Activated T-cell treated with anti-CD3 and anti-CD28 coated beads, Interleukin-2, amount 50 U/mL, for 72 hours (primary cell): ENCODE results near the gene CDON. TPM values are rescaled to one million over a fixed set of nuclear protein-coding genes. Genes with fewer than 3 reads are reported as not detected.
A peak's percentile ranks its signal among the peaks of the same experiment; 100 is the strongest.

ENCODE experiments used
- ATAC-seq, 2 donors: fragments of 150-1000 bp; cut with Tn5 transposase; replicated peaks in 1 of 2; 2 replicates each; pipeline ENCODE4 v1.10.0; 2021; ENCODE audit warnings: moderate library complexity in 2 of 2, mild to moderate bottlenecking in 1 of 2
- DNase-seq, 2 donors: peaks; one replicate each; pipeline ENCODE4 v3.0.0; 2021 to 2022; ENCODE audit warnings: mixed read lengths in 1 of 2
- H3K27ac Mint-ChIP-seq: one replicate; pipeline ENCODE4 v1.8.0; 2022; ENCODE audit warnings: mild to moderate bottlenecking, moderate library complexity, mixed read lengths
- H3K27me3 Mint-ChIP-seq: one replicate; pipeline ENCODE4 v1.8.0; 2022; ENCODE audit warnings: low read depth, mixed read lengths
- H3K36me3 Mint-ChIP-seq, 2 donors: one replicate each; pipeline ENCODE4 v1.8.0; 2022; ENCODE audit warnings: mixed read lengths in 2 of 2, mild to moderate bottlenecking in 1 of 2; ENCODE audit not compliant: insufficient read depth in 2 of 2
- H3K4me1 Mint-ChIP-seq: one replicate; pipeline ENCODE4 v1.8.0; 2022; ENCODE audit warnings: low read depth, mixed read lengths
- H3K4me3 Mint-ChIP-seq, 2 donors: one replicate each; pipeline ENCODE4 v1.8.0; 2022; ENCODE audit warnings: mild to moderate bottlenecking in 2 of 2, mixed read lengths in 2 of 2, moderate library complexity in 2 of 2
- H3K9me3 Mint-ChIP-seq, 2 donors: one replicate each; pipeline ENCODE4 v1.8.0; 2022; ENCODE audit warnings: mixed read lengths in 2 of 2
- total RNA-seq, 2 donors: library from RNA; stranded (reverse); gene quantifications; one replicate each; pipeline ENCODE4 v1.2.3, GENCODE V29; 2022

The CDON gene
- total RNA-seq, 2 donors from 2014 or later: 1.3 to 1.9 TPM

DNA sequence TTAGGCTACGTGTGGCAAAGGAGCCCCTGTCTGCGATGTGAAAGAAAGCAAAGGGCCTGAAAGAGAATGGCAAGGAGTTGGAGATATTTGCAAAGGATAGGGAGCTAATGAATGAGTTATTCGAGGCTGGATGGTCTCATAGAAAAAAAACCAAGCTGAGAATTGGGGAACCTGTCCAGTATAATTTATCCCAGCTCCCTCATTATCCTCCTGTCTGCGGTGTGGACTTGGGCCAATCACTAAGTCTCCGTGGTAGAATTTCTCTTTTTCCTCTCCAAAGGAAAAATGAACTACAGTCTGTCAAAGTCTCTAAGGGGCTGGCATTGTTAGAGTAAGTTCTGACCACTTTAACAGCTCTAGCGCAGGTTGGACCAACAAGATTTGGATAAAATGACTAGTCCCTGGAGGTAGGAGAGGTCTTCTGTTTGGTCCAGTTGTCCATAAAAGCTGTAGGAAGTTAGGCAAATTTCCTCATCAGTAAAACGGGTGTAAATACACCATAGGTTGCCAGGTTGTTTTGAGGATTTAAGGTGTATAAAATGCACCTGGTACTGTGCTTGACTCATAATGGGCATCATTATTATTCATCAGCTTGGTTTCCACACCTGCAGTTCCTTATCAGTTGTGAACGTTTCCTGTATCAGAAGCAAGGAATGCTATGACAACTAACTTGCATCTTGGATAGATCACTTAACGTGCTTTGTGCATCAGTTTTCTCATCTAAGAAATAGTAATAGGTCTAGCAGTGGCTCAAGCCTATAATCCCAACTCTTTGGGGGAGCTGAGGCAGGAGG is 10.3 kb upstream of the CDON start:
- Mint-ChIP-seq H3K27me3 (no peaks in the 10 kb centered on the region), H3K4me3 (no peak overlapping the region), H3K4me1 (no peaks in the 10 kb centered on the region), H3K9me3 (no peaks in the 10 kb centered on the region), H3K36me3 (no peaks in the 10 kb centered on the region), H3K27ac (no peak overlapping the region)
- ATAC-seq: no peak
- no peak for DNase-seq

DNA sequence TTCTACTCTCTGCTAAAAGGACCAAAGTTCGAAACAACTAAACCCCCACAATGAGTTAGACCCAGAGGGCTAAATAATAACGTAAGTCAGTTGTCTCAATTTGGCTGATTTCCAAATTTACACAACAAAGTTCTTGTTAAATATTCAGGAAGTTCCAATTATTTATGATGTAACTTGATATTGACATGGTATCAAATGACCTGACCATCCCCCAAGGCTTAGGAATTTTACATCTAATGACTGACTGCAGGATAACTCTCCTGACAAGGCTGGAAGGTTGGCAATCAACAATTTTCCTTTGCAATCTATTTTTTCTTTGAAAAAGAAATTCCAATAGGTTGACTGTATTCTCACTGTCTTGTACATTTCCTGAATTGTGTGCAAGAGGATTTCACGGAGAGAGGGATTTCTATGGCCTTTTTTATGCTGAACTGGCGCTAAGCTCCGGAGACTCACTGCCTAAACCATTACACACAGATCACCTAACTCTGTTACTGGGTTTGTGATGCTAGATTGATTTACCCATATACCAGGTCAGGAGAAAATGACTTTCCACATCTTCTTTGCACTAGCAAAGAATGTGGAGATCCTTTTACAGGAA is 9.6 kb upstream of the CDON start:
- no peak overlapping the region for H3K4me3 Mint-ChIP-seq

DNA sequence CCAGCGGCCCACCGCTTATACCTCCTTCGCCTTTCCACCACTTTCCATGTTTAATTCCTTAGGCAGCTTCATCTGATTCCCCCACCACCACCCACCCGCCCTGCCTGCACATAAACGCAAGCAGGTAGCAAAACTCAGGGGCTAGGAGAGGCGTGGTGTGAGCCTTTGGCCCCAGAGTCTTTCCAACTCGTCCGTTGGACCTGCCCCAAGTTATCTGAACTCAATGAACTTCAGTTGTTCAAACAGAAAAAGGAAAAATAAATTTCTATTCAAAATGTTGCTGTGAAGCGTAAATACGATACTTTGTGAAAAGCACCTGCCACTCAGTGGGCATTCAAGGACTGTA is 814 bp upstream of the CDON start:
- peaks cover 33% of the 10 kb centered on the region for H3K27me3 Mint-ChIP-seq
- H3K9me3 Mint-ChIP-seq: no peaks in the 10 kb centered on the region
- ATAC-seq (no peak), DNase-seq (no peak)
- peaks cover 0 to 2% of the 10 kb centered on the region in 2 donors for H3K36me3 Mint-ChIP-seq
- H3K27ac Mint-ChIP-seq: peak overlapping the region; percentile 98
- H3K4me1 Mint-ChIP-seq: peaks cover 7% of the 10 kb centered on the region
- peak overlapping the region; percentile 82 to 87 for H3K4me3 Mint-ChIP-seq

More for the DNA sequence above, 9.6 kb upstream of the CDON start:
- DNase-seq: no peak
- Mint-ChIP-seq H3K4me1 (no peaks in the 10 kb centered on the region), H3K9me3 (no peaks in the 10 kb centered on the region), H3K27me3 (no peaks in the 10 kb centered on the region), H3K36me3 (no peaks in the 10 kb centered on the region), H3K27ac (no peak overlapping the region)
- no peak for ATAC-seq

DNA sequence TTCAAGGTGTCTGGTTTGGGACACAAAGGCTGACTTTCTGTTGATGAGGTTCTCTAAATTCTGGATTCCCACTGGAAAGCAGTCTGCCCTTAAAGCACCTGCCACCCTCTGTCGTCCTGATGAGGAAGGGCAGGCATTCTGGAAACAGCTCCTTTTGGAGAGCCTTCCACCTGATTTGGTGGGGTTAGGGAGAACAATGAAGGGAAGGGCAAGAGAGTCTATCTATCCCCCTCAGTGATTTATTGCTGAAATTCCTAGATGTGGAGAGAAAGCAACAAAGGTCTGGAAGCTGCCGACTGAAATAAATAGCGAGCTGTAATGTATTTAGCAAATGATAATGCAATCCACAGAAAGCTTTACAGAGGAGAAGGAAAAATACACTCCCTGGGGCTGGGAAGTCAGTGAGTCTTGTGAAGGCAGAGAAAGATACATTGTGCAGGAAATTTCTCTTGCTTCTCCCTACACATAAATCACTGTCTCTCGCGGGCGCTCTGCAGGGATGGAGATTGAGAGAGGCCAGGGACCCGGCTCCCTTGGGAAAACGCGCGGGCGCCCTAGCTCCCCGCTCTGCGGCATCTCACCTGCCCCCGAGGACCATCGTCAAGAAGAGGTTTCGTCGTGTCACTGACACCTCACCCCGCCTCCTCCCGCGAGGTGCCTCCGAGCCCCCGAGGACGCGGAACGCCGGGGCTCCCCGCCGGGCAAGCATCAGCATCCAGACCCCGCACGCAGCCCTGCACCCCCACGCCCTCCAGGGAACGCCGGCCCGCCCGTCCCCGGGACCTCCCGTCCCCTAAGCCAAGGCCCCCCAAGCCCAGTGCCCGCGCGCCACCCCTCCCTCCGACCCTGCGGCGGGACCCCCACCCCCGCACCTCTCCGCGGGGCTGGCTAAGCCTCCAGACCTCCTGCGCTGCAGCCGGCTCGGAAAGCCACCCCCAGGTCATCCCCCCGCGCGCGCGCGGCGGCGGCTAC is 673 bp downstream of the CDON start:
- ATAC-seq (peak; percentile 0 to 6), DNase-seq (peak; percentile 44)
- no peaks in the 10 kb centered on the region for H3K9me3 Mint-ChIP-seq
- H3K27me3 Mint-ChIP-seq: peaks cover 37% of the 10 kb centered on the region
- H3K36me3 Mint-ChIP-seq: peaks cover 0 to 2% of the 10 kb centered on the region in 2 donors
- H3K27ac Mint-ChIP-seq: peak overlapping the region; percentile 15
- peaks cover 7% of the 10 kb centered on the region for H3K4me1 Mint-ChIP-seq
- H3K4me3 Mint-ChIP-seq: peak overlapping the region; percentile 82 to 90

DNA sequence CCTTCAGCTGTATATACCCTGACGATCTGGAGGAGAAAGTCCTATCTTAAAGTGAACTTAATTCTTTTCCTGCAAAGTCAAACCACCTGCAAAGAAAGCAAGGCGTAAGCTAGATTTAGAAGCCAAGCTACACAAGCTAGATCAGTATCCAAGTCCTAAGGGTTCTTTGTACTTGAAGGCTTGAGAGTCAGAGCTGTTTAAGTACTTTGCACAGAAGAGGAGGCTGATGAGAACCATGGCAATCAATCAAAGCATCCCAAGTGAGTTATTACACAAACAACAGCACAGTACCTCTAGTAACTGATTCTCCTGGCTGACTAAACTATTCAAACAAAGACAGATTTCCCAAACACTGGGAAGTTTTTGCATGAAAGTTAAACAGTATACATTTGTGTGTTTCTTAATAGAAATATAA is 1.9 kb downstream of the CDON start:
- Mint-ChIP-seq H3K27ac (no peak overlapping the region), H3K4me1 (peaks cover 7% of the 10 kb centered on the region), H3K36me3 (peaks cover 0 to 2% of the 10 kb centered on the region in 2 donors), H3K9me3 (no peaks in the 10 kb centered on the region), H3K4me3 (no peak overlapping the region), H3K27me3 (peaks cover 37% of the 10 kb centered on the region)
- DNase-seq (no peak), ATAC-seq (no peak)

DNA sequence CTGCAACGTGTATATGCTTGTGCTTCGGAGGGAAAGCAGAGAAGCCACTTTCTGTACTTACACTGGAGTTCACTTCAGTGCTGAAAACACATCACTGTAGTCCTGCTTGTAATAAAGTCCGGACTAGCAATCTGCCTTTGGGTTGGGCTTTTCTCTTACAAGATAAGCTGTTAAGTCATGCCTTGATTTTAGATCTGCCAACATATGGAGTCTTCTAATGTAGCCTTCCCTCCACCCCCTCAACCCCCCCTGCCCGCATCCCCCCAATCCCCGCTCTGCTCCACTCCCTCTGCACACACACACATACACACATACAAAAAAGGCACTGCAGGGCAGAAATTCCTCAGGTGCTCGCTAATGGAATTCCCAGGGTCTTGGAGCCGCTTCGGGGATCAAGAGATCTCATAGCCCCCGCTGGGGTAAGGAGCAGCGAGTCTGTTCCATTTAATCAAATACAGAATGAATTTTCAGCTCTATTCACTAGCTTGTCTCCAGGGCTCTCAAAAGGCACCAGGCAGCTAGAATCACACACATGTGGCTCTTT is 3.4 kb downstream of the CDON start:
- DNase-seq (no peak), ATAC-seq (no peak)
- peaks cover 30% of the 10 kb centered on the region for H3K27me3 Mint-ChIP-seq
- peaks cover 7% of the 10 kb centered on the region for H3K4me1 Mint-ChIP-seq
- no peaks in the 10 kb centered on the region for H3K9me3 Mint-ChIP-seq
- H3K36me3 Mint-ChIP-seq: peaks cover 0 to 2% of the 10 kb centered on the region in 2 donors
- no peak overlapping the region for H3K4me3 Mint-ChIP-seq
- no peak overlapping the region for H3K27ac Mint-ChIP-seq

DNA sequence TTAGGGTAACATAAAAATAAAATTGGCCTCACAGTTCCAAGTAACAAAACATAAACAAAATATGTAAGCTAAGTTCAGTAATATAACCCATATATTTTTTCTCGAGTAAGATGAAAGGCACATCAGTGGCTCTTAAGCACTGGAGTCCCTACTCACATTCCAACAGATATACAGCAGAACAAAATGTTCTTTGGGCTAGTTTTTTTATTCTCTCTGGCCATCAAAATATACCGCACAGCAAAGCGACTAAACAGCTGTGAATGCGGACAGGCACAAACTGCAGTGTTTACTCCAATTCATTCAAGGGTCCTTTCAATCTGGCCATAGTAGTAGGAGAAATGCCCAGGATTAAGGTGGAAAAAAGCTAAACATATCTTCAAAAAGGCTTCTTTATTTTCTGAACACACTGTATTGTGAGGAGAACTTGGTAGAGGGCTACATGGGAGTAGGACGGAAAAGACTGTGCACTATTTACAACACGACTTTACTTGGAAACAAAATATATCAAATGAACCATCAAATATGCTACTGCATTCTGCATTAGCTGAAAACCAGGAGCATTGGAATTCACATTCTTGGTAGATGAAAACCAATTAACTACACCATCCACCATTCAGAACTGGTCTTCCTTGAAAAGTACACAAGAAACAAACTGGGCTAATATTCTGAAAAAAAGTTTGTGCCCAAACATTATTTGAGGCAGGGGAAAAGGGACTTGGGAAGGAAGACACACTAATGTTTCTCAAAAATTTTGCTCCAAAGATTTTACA is 4.4 kb downstream of the CDON start:
- Mint-ChIP-seq H3K27me3 (peaks cover 28% of the 10 kb centered on the region), H3K36me3 (peaks cover 0 to 2% of the 10 kb centered on the region in 2 donors), H3K27ac (no peak overlapping the region), H3K9me3 (no peaks in the 10 kb centered on the region), H3K4me3 (no peak overlapping the region), H3K4me1 (peaks cover 7% of the 10 kb centered on the region)
- DNase-seq: no peak
- ATAC-seq: no peak

DNA sequence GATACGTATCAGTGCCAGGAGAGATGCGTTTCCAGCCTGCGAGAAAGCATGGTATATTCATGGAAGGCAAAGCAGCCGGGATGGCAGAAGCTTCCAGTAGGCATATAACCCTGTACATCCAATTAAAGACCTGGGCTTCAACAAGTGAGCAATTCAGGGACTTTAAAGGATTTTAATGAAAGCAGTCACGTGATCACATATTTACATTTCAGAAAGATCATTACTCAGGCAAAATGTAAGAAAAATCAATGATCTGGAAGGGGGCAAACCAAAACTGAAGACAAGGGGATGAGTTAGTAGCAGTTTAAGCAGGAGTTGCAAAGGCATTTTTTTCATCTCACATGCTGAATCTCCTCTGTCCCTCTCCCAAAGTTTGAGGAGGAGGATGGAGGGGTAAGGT is 7.8 kb downstream of the CDON start:
- no peak for ATAC-seq
- Mint-ChIP-seq H3K4me1 (peaks cover 10% of the 10 kb centered on the region), H3K9me3 (no peaks in the 10 kb centered on the region), H3K36me3 (no peaks in the 10 kb centered on the region), H3K4me3 (no peak overlapping the region), H3K27ac (no peak overlapping the region), H3K27me3 (peaks cover 7% of the 10 kb centered on the region)
- DNase-seq: no peak

DNA sequence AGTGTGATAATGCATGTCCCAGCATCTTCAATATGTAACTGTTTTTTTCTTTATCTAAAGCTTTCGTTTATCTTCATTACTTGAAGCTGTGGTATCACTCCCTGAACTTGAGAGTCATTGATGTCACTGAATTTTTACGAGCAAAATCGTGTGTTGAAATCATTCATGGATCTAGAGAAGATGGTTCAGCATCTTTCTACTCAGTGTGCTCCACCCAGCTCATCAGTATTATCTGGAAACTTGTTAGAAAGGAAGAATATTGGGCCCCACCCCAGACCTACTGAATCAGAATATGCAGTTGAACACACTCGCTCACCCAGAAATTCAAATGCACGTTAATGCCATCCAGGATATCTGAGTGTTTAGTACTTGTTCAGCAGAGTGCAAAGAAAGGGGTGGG is 8.3 kb downstream of the CDON start:
- ATAC-seq (no peak), DNase-seq (no peak)
- H3K27ac Mint-ChIP-seq: no peak overlapping the region
- peaks cover 14% of the 10 kb centered on the region for H3K4me1 Mint-ChIP-seq
- H3K4me3 Mint-ChIP-seq: no peak overlapping the region
- no peaks in the 10 kb centered on the region for H3K36me3 Mint-ChIP-seq
- H3K27me3 Mint-ChIP-seq: peaks cover 7% of the 10 kb centered on the region
- no peaks in the 10 kb centered on the region for H3K9me3 Mint-ChIP-seq

DNA sequence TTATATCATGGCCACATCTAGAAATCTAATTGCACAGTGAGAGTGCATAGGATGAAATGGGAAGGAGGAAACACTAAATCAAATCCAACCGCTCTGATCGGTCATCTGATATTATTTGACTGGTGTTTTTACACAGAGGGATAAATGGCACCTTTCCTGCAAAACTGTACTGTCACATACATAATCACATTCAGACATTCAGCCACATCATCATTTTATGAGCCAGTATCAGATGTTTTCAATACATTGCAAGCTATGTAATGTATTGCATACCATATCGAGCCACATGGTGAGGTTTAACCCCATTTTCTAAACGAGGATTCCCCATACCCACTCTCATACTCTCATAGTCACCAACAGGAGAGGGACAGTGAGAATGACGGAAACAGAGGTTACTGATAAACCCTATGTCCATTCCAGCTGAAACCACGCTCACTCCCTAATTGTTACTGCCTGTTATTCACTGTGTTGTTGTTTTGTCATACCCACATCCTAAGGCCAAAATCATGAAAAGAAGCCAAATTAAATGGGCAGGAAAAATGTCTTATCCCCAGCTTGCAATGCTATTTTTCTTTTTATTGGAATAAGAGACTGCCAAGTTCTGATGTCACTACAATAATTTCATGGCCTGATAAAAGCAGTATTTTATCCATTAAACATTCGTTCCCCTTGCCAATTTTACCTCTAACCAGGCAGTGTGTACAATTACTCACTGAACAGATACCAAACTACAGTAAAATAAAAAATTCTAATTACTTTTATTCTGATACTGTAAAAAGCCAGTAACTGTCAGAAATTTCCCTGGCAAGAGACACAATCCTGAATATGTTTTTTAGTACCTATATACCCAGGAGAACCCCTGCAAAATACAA is 9.0 kb downstream of the CDON start:
- no peak for DNase-seq
- no peak overlapping the region for H3K27ac Mint-ChIP-seq
- H3K4me3 Mint-ChIP-seq: no peak overlapping the region
- H3K9me3 Mint-ChIP-seq: no peaks in the 10 kb centered on the region
- ATAC-seq: no peak
- H3K27me3 Mint-ChIP-seq: peaks cover 6% of the 10 kb centered on the region
- H3K36me3 Mint-ChIP-seq: no peaks in the 10 kb centered on the region
- peaks cover 15% of the 10 kb centered on the region for H3K4me1 Mint-ChIP-seq

DNA sequence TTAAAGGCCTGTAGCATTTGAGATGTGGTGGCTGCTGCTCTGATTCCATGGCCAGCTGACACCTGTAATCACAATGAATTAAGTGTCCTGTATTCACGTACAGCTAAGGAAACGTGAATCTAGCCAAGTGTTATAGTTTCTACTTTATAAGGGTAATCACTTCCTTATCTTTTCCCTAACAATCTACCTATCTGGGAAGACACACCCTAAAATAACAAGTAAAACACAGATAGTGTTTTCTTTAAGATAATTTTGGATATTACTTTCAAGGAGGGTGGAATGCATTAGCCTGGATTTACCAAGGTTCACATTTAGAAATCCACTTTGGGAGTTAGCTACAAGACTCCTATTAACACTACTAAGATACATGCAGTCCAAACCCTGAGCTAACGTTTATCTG is 11.5 kb downstream of the CDON start:
- no peak overlapping the region for H3K27ac Mint-ChIP-seq
- peaks cover 0 to 1% of the 10 kb centered on the region in 2 donors for H3K36me3 Mint-ChIP-seq
- H3K4me1 Mint-ChIP-seq: peaks cover 15% of the 10 kb centered on the region
- H3K27me3 Mint-ChIP-seq: no peaks in the 10 kb centered on the region
- DNase-seq: no peak
- H3K9me3 Mint-ChIP-seq: no peaks in the 10 kb centered on the region
- no peak overlapping the region for H3K4me3 Mint-ChIP-seq
- ATAC-seq: no peak

DNA sequence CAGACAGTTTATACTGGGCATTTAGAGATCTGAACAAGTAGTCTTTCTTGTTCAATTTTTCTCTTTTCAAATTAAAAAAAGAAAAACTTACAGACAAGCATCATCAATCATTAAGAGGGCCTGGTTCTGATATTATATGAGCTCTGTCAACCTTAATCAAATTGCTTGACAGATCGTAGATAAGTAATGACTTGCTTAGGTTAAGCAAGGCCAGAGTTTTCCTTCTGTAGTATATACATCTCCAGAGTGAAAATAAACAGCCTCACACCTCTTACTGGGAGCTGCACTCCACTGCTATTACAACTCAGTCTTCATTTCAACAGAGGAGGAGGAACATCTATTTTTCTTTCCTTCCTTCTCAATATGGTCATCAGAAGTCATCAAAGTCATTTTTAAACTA is 13.5 kb downstream of the CDON start:
- H3K27ac Mint-ChIP-seq: no peak overlapping the region
- DNase-seq: no peak
- H3K9me3 Mint-ChIP-seq: no peaks in the 10 kb centered on the region
- peaks cover 0 to 1% of the 10 kb centered on the region in 2 donors for H3K36me3 Mint-ChIP-seq
- H3K27me3 Mint-ChIP-seq: no peaks in the 10 kb centered on the region
- H3K4me3 Mint-ChIP-seq: no peak overlapping the region
- peaks cover 15% of the 10 kb centered on the region for H3K4me1 Mint-ChIP-seq
- ATAC-seq: no peak
